ENCODE measurements around the gene PNMA6E.
"Not testable (repeated sequence)": the region's sequence is repeated elsewhere in the genome, so short reads cannot be mapped to it uniquely, and the experiment has no call there.

PNMA6E gene

DNA sequence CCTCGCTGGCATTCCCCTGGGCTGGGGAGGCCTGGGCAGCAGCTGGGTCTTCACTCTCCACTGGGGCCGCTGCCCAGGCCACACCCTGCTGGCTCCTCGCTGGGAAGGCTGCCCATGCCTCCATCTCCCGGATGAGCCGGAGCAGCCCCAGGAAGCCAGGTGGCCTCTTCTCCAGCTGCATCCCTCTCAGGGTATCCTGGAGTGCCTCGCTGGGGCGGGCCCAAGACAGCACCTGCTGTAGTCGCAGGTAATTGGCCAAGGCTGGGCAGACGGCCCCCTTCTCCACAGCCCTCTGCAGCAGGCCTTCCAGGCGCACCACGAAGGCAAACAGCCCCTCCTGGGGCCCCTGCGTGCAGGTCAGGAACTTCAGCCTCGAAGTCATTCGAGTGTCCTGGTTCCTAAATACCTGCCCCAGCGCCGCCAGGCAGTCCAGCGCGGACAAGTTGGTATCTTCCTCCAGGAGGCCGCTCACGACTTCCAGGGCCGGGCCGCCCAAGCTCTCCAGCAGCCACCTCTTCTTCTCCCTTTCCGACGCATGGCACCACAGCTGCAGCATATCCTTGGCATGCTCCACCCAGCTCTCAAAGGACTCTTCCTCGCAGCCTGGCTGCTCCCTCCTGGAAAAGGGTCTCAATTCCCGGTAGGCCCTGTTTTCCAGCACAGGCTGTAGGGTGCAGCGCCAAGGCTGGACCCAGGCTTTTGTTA is 3.7 kb downstream of the PNMA6E start:
- no peak for DNase-seq (ENCODE audit: low spot score)
- TF ChIP-seq CTCF (IDR thresholded peaks at IDR 0.05; ENCODE audit: extremely low read depth, missing control alignments), result no peak

- no peak for TF ChIP-seq CTCF (IDR thresholded peaks at IDR 0.05; ENCODE audit: extremely low read depth, missing control alignments)
- no peak for DNase-seq (ENCODE audit: low spot score)
Observed at GRCh38 chrX:153396320-153397195, 4.6 kb downstream of the PNMA6E start.

- no peak for DNase-seq (ENCODE audit: low spot score)
Observed at GRCh38 chrX:153395613-153396319, 5.4 kb downstream of the PNMA6E start.

DNA sequence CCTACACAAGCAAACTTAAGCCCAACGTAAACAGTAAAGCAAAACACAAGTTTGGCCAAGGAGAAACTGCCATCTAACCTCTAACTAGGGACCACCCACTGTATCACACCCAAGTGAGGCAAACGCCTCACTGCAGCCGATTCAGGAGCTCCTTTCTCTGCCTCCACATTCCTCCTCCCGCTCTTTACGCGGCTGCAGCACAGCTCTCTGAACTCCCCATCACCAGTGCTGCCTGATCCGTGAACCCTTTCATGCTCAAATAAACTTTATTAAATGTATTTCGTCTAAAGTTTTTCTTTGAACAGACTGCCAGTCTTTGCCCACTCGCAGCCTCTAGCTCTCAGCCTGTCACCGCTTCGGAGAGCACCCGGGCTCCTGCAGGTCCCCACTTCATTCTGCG is 6.5 kb downstream of the PNMA6E start:
- DNase-seq (ENCODE audit: low spot score), result no peak
- no peak for TF ChIP-seq CTCF (IDR thresholded peaks at IDR 0.05; ENCODE audit: extremely low read depth, missing control alignments)

More at GRCh38 chrX:153395613-153396319, 5.4 kb downstream of the PNMA6E start:
- no peak for TF ChIP-seq CTCF (IDR thresholded peaks at IDR 0.05; ENCODE audit: extremely low read depth, missing control alignments)

DNA sequence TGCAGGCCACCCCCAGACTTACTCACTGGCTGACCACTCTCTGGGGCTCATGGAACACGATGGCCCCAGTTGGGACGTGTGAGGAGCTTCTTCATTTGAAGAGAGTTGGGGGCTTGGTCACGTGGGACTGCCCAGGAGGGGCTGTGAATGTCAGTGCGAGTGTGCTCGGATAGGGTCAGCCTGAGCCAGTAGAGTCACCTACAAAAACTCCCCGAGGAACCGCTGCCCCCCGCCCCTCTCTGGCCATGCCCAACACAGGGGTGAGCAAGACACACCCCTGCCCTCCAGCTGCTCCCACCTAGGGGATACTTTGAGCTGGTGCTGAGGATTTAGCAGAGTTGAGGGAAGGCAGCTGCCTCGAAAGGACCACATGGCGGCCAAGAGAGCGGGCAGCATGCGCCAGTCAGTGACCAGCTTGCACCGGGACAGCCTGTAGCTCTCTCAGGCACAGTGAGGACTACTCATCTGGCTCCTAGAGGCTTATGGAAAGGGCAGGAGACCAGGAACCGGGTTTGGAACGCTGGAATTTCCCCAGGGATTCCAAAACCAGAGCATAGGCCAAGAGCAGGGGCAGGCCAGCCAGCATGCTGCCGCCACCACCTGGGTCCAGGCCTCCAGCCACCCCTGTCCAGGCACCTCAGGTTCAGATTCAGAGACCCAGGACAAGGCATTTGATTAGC is 8.4 kb downstream of the PNMA6E start:
- no peak for TF ChIP-seq CTCF (IDR thresholded peaks at IDR 0.05; ENCODE audit: extremely low read depth, missing control alignments)
- no peak for DNase-seq (ENCODE audit: low spot score)

DNA sequence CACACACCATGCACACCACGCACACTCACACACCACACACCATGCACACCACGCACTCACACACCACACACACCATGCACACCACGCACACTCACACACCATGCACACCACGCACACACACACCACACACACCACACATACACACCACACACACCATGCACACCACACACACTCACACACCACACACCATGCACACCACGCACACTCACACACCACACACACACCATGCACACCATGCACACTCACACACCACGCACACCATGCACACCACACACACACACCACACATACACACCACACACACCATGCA is 11.7 kb downstream of the PNMA6E start:
- DNase-seq (ENCODE audit: low spot score), result not testable (repeated sequence)

DNA sequence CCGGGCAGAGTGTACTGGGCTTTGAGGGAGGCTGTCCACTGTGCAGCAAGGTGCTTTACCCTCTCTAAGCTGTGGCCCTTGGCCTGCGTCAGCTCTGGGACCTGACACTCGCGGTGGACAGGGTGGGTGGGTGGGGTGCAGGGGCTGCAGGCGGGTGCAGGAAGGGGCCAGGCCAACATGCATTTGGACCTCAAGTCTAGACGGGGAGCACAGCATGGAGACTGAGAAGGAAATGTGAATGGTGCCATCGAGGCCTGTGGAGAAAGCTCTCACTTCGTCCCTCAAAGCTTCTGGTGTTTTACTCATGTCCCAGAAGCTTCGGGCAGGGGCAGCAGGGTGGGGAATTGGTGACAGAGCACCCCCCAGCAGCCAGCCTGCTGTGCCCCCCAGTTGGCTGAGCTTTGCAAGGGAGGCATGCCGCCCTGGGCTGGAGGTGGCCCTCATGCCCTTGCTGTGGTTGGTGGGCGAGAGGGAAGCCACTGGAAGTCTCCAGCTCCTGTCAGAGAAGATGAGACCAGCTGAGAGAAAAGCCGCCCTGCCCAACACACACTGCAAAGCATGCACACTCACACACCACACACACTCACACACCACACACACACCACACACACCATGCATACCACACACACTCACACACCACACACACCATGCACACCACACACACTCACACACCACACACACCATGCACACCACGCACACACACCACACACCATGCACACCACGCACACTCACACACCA is 12.3 kb downstream of the PNMA6E start:
- DNase-seq (ENCODE audit: low spot score), result no peak
- no peak for TF ChIP-seq CTCF (IDR thresholded peaks at IDR 0.05; ENCODE audit: extremely low read depth, missing control alignments)
